Measurements from ENCODE around the gene BRCC3.
"Not testable (repeated sequence)": the region's sequence is repeated elsewhere in the genome, so short reads cannot be mapped to it uniquely, and the experiment has no call there.

The BRCC3 gene

DNA sequence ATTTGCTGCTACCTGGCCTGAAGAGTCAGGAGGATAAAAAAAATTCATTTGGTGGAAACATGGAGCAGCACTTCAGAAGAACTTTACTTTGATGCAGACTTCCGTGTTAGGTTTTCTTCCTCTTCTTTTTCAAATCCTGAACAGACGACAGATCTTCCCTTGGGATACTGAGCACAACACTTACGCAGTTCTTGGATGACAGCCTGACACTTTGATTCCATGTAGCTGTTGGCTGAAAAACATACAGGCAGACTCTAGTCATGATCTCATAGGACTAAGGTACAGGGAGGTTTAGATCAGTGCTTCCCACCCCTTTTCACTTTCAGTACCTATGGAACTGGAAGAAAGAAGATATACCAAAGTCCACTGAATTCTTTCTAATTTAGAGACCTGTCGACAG, 9.5 kb upstream of the BRCC3 start:
- DNase-seq, result no peak

DNA sequence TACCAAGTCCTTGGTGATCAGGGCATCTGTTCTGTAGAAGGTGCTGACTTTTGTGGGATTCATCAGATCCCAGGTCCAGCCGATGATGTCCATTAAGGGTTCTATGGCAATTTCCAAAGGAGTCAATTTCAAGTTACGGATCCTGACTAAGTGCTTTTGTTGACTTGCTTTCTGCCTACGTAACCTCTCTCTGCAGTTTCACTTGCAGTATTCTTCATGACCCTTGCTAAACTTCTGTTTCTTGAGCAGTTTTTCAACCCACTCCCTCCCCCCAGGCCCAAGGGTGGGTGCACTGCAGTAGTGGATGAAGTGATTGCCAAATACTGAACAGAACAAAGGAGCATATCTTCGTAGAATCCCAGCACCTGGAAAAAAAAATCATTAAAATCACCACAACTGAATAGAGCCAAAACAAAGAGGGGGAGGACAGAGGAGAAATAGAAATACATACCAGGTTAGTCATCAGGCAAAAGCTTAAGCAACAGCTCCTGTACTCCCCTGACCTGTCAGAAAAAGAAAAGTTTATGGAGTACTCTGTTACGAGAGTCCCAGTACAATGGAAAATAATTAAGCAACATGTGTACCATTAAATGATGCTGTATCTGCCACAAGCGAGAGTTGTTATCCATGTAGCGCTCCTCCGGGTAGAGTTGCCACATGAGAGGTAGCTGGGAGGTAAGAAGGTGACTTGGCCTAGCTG, 6.1 kb upstream of the BRCC3 start:
- no peak for DNase-seq

DNA sequence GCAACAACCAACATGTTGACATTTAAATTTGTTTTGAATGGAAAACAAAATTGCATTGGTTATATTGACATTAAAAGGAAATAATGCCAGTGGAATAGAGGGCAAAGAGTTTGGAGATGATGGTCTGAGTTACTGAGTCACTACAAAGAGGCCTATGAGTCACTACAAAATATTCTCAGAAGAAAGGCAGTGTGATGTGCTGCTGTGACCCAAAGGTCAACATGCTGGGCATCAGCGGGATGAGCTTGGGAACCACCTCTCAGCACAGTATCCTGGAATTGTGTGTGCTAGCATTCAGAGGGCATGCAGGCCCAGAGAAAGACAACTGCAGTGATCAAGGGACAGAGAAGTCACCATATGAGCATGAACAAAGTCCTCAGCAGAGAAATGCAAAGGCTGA, 3.1 kb upstream of the BRCC3 start:
- no peak for DNase-seq

DNA sequence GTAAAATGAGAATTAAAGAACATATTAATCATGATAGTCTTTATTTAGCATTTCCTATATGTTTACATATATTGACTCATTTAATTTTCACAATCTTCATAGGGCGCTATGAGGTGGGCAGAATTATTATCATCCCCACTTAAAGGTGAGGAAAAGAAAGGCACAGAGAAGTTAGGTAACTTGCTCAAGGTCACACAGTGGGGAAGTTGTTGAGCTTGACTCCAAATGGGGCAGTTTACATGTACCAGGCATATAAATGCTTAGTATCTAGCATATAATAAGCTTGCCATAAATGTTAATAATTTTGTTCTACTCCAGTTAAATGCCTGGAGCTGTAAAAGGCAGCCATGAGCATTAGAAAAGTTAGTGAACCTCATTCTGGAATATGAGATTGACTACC, 1.9 kb upstream of the BRCC3 start:
- DNase-seq, result no peak

DNA sequence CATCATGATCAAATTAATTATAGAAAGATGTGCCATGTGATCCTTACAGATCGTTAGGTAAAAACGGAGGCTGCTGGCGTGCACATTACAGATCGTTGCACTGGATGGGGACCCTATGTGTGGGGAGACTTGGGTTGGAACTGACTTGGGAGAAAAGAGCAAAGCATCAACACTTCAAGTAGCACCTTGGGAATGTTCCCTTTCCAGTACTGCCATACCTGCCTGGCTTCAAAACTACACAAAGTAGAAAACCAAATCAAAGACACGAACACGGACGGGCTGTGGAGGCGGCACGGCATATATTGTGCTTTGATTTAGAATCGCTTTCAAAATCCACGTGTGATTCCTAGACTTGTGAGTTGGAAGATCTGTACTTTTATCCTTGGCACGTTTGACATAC, 1.3 kb upstream of the BRCC3 start:
- peak; percentile 47 for DNase-seq

DNA sequence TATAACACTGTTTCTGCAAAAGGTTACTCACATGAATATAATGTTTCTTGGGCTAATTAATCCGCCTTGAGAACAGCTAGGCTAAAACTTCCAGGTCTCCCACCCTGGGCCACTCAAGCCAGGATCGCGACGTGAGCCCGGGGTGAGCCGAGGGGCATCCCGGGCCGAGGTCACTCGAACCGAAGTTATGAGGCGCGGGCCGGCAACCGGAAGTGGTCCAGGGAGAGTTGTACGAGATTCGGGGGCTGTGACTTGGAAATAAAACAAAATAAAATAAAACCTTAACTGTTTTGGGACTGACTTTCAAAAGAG, 689 bp upstream of the BRCC3 start:
- no peak for DNase-seq

DNA sequence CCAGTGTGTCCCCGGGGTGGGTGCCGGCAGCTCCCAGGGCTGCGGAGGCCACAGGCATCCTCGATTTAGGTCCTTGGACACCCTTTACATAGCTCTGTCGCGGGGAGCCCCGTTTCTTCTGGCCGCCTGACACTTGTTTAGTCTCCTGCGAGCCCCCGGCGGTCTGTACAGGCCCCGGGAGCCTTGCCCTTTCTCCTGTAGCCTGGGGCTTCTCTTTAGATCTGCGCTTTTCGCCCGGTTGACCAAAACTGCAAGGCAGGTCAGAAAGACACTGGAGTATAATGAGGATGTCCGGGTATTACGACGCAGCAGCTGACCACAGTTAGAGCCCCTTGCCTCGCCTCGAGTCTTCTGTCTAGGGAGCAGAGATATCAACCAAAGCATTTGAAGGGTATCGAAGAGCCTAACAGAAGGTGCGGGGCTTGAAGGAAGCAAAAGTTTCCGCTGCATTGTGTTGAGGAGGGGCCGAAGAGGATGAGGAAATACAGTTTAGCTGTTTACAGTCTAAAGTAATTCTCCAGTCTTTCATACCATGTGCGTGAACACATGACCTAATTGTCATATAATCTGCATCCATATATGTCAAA, 479 bp downstream of the BRCC3 start:
- DNase-seq, result no peak

DNA sequence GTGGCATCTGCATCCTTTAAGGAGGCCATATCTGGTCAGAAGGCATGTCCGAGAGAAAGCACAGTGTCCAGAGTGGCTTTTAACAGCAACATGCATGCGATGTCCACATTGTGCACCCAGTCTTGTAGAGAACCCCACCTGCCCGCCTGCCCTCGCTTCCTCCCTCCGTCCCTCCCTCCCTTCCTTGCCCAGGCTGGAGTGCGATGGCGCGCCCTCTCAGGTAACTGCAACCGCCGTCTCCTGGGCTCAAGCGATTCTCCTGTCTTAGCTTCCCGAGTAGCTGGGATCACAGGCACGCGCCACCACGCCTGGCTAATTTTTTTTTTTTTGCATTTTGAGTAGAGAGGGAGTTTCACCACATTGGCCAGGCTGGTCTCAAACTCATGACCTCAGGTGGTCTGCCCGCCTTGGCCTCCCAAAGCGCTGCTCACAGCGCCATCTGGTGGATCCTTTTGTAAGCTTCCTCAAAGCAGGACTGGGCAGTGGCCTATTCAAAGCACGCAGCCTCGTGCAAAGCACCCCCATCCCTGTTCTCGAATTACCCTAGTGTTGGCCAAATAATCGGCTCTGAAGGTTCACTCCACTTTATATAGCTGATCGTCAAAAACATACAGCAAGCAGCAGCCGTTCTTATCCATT, 15.0 kb downstream of the BRCC3 start:
- DNase-seq, result no peak

DNA sequence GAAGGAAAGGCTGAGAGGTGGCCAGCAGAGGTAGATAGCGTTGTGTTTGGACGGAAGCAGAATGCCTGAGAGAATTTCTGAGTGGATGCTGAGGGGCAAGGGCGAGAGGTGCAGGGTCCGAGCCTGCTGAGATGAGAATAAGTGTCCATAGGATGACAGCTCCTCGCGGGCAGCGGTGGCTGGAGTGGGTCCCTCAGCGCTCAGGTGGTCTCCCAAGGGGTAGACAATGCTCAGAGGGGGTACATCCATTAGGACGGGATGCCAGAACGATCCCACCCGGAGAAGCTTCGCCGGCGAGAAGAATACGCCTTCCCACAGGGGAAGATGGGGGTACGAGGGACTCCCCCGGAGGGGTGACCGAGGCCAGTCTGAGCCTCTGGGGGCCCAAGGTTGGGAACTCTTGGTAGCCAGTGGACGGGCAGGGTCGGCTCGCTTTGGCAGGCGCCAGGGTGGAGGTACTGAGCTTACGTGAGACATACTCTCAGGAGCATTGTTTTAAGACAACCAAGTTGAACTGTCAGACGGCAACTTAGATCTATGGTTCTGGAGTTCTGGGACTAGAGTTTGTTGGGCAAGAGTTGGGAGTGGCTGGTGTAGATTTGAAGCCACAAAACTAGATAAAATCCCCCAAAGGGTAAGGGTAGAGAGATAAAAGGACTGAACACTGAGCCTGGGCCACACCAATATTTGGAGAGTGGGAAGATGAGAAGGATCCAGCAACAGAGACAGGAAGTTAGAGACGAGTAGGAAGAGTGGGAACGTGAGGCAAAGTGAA, 15.8 kb downstream of the BRCC3 start:
- no peak for DNase-seq

DNA sequence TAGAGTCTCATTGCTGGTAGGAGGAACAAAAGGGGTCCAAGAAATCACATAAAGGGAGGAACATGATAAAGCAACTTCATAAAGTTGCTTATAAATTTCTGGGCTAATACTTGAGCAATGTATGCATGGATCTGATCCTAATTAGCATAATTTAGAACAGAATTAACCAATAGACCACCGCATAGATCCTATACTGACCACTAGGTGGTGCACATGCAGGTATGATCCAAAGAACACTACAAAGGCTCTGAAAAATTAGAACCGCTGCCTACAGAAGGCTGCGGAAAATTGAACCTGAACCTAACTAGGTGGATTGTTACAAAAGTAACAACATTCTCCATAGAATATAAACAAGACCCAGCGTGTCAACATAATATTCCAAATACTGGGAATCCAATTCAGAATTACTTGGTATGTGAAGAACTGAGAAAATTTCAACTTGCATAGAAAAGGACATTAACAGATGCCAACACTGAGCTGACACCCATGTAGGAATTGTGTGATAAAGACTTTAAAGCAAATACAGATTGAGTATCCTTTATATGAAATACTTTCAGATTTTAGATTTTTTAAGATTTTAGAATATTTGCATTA, 23.3 kb downstream of the BRCC3 start:
- DNase-seq, result peak; percentile 56

DNA sequence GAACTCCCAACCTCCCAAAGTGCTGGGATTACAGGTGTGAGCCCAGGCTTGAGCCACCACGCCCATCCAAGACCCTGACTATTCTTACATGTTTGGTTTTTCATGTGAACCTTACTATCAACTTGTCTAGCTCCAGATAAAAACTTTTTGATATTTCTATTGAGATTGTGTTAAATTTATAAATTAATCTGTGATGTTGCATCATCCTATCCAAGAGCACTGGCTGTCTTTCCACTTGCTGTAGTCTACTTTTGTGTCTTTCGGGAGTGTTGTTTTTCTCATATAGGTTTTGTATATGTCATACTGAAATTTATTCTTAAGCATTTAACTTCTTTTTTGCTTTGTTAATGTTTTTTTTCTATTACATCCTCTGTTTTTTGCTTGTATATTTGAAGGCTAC, 34.6 kb downstream of the BRCC3 start:
- no peak for DNase-seq

DNA sequence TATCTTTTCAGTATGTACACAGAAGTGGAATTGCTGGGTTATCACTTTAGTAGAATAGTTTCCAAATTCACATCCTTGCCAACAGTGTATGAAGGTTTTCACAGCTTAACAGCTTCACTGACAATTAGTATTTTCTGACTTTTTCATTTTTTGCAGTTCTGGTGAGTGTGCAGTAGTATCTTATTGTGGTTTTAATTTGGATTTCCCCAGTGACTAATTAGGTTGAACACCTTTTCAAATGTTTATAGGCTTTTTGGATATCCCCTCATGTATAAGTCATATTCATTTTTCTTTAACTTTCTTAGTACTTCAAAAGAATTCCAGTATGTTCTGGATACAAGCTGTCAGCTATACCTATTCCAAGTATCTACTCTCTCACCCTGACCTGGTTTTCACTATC, 37.1 kb downstream of the BRCC3 start:
- DNase-seq, result no peak

DNA sequence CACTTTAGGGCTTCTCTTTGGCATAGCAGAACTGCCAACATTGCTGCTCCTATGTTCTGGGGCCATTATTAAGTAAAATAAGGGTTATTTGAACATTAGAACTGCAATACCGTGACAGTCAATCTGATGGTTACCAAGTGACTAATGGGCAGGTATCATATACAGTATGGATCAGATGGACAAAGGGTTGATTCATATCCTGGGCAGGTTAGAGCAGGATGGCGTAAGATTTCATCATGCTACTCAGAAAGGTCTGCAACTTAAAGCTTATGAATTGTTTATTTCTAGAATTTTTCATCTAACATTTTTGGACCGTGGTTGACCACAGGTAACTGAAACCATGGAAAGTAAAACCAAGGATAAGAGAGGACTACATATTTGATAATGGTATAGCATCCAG, 40.9 kb downstream of the BRCC3 start:
- no peak for DNase-seq

DNA sequence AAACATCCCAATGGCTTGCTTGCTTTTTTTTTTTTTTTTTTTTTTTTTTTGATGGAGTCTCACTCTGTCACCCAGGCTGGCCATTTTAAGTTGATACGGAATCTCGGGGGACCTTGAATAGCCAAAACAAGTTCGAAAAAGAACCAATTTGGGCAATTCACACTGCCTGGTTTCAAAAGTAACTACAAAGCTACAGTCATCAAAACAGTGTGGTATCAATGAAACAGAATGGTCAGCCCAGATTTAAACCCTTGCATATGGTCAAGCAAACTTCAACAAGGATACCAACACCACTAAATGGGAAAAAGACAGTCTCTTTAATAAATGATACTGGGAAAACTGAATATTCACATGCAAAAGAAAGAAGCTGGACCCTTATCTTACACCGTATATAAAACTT, 41.8 kb downstream of the BRCC3 start:
- no peak for DNase-seq

DNA sequence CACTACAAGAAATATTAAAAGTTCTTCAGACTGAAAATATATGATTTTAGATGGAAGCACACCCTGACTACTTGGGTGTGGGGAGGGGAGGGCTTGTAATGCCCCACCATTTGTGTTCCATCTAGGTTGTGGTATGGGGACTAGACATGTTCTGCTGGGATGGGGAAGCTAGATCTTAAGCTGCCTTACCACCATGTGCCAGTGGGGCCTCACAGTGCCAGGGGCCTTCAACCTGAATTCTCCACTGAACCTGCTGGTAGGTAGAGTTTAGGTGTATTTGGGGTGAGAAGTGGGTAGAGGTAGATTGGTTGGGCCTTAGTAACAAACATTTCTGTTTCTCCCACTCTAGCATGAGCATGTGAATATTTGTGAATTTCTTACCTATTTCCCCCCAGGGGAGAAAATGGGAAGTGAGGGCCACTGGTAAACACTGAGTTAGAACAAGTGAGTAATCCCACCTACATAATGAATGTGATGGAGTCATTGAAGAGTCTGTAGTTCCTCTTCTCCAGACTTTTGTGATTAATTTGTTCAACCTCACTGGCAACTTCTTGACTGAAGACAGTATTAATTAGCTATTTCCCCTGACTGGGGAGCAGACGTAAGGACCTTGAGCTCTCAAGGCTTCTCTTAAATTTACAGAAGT, 44.0 kb downstream of the BRCC3 start:
- no peak for DNase-seq

DNA sequence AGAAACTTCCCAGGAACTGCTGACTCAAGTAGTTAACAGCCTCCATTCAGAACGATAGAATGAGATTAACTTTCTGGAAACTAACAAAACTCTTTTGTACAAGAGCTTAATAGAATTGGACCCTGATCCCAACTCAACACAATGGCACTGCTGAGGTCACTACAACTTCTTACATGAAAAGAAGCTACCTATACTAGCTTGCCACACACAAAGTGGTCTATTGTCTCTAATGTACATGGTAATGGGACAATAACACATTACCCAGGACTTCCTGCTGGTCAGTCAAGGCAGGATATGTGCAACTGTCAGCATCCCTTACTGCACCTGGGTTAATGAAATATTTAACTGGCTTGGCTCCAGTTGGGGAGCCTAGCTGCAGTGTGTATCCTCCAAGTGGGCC, 56.2 kb downstream of the BRCC3 start:
- no peak for DNase-seq

DNA sequence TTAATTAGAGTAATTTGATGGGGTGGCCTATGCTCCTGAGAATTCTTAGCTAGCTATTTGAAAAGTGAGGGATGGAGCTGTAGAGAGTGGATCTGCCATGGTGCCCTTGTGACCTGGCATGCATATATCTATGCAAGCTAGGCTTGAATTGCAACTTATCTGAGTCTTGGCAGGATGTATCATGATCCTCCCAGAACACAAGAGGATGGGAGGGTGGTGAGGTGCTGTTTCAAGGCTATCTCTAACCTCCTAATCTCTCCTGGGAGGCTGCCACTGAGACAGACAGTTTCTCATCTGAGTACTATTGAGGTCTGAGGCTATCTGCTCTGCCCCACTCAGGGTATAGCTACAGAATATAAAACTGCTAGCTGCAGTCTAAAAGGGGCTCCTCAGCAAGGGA, 56.6 kb downstream of the BRCC3 start:
- DNase-seq, result no peak

DNA sequence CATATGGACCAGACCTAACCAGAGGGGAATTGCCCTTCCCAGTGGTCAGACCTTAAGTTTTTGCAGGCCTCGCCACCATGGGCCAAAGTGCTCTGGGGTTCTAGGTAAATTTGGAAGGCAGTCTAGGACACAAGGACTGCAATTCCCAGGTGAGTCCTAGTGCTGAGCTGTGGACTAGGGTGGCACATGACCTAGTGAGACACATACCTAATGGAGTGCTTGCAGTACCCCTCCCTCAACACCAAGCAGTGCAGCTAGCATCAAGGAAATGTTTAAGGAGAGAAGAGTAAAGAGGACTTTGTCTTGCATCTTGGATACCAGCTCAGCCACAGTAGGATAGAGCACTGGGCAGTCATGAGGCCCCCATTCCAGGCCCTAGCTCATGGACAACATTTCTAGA, 60.8 kb downstream of the BRCC3 start:
- no peak for DNase-seq

DNA sequence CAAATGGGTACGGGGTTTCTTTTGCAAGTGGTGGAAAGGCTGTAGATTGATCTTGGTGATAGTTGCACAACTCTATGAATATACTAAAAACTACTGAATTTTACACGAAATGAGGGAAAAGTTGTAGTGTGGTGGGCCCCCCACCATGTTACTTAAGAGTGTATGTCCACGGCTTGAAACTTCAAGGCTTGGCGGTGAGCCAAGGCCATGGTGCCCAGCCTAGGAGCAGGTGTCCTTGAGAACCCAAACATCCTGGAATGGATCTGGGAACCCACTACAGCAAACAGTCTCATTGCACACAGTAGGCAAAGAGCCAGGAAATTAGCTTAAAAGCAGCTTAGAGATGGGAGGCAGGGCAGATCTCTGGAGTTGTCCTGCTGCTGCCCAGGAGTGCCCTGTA, 62.9 kb downstream of the BRCC3 start:
- no peak for DNase-seq

DNA sequence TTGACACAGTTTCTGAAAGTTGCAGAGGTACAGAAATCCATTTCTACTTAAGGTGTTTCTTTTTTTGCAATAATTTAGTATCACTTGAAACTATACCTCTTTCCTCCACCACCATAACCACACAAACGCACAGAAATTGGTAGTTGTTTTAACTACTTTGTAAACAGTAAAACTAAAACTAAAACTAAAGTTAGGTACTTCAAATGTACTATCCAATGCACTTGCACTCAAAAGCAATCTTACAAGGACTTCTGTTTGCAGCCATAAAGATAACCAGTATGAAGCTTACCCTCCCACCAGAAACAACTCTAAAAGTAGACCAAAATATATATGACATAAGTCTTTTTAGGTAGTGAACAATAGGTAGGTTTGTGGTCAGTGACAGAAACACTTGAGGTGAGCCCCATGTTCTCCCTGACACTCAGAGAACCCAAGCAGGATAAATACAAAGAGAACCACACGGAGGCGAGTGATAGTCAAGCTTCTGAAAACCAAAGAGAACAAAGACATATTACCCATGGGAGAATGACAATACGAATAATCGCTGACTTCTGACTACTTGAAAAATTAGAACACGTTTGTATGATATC, 72.7 kb downstream of the BRCC3 start:
- no peak for DNase-seq

DNA sequence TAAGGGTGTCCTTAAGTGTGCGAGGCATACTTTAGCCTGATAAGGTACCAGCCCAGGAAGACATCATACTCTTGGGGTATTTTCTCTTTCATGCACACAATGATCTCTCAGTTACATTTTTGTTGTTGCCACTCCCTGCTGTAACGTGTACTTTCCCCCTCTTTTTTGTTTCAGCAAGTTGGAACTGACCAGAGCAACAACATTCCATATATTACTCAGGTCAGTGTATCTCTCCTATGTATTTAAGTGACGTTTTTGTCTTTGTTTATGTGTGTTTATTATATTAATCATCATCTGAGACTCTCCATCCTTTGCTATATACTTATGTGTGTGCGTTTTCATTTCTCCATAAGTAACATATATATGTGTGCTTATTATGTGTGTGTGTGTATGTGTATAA, 73.6 kb downstream of the BRCC3 start:
- no peak for DNase-seq

DNA sequence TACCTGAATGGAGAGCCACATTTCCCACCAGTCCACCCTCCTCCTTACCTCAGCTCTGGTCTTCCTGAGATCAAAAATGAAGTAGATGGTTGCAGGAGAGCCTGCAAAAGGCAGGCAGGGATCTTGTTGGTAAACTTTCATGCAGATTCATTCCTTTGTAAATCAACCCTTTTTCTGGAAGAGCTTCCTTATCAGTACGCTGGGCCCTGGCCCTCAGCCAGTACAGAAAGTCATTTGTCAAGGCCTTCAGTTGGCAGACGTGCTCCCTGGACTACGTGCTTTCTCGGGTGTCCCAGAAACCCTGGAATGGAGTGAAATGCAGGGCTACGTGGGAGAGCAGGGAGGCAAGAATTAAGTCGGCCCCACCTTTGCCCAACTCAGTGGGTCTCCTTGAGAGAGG, 76.3 kb downstream of the BRCC3 start:
- DNase-seq, result not testable (repeated sequence)

DNA sequence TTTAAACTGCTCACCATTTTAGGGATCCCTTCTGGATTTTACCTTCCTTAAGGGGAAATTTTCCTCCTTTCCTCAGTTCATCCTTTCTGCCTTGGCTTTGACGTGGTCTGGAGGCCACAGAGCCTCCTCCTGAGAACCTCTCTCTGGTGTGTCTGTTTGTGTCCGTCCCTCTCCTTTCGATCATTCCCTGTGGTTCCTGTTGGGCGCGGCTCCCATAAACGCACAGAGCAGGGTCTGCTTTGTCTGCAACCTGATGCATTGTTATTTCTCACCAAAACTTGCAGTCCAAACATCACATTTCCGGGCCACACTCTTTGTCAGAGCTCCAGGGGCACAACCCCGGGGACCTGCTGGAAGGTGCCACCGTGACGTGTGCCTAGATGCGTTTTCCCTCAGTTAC, 76.9 kb downstream of the BRCC3 start:
- DNase-seq, result not testable (repeated sequence)
